ENCODE measurements around the gene CAVIN4.

- TF ChIP-seq, protein P1, sequence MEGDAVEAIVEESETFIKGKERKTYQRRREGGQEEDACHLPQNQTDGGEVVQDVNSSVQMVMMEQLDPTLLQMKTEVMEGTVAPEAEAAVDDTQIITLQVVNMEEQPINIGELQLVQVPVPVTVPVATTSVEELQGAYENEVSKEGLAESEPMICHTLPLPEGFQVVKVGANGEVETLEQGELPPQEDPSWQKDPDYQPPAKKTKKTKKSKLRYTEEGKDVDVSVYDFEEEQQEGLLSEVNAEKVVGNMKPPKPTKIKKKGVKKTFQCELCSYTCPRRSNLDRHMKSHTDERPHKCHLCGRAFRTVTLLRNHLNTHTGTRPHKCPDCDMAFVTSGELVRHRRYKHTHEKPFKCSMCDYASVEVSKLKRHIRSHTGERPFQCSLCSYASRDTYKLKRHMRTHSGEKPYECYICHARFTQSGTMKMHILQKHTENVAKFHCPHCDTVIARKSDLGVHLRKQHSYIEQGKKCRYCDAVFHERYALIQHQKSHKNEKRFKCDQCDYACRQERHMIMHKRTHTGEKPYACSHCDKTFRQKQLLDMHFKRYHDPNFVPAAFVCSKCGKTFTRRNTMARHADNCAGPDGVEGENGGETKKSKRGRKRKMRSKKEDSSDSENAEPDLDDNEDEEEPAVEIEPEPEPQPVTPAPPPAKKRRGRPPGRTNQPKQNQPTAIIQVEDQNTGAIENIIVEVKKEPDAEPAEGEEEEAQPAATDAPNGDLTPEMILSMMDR (conservative IDR thresholded peaks at IDR 0.05) = no peak
- TF ChIP-seq EZH2 (IDR thresholded peaks at IDR 0.05; ENCODE audit: low read depth) = no peak
These were observed 43.5 kb upstream of the CAVIN4 start for GRCh38 chr9:100534401-100534800.
